Measurements from ENCODE around the gene NHERF2. TPM values are rescaled to one million over a fixed set of nuclear protein-coding genes. Genes with fewer than 3 reads are reported as not detected.

Gene NHERF2
- total RNA-seq, 3 donors from 2014 or later, result 2.0 to 4.4 (median 2.0) TPM

DNA sequence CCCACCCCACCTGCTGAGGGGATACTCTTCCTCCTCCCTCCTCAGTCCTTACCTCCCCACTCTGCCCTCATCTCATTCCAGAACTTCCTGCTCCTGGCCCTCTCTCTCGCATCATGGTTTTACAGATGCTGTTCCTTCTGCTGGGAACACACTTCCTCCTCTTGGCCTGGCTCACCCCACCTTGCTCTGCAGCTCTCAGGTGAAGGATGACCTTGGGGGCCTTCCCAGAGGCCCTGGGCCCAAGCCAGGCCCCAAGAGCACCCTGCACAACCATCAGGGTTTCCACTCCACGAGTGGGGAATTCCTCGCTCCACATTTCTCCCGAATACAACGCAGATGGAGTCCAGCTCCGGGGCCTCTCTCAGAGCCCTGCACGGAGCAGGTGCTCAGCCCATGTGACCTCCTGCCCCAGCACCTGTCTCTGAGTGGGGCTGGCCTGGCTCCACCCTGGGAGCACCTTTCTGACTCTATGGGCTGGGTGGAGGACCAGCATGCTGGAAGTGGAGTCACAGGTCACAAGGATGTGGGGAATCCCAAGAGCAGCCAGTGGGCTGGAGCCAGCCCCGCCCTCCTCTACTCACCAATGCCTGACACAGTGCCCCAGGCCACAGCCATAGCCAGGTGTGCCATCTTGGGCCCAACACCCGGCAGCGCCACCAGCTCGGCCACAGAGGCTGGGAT is 16.4 kb downstream of the NHERF2 start:
- H3K27me3 Mint-ChIP-seq (ENCODE audit: low read depth), result no peaks in the 10 kb centered on the region
- H3K9me3 Mint-ChIP-seq, result no peaks in the 10 kb centered on the region
- DNase-seq, result no peak
- H3K36me3 Mint-ChIP-seq (ENCODE audit: insufficient read depth), result peaks cover 2% of the 10 kb centered on the region
- H3K4me1 Mint-ChIP-seq (ENCODE audit: low read depth), result peaks cover 8% of the 10 kb centered on the region
- no peak for ATAC-seq
- no peak overlapping the region for H3K4me3 Mint-ChIP-seq

DNA sequence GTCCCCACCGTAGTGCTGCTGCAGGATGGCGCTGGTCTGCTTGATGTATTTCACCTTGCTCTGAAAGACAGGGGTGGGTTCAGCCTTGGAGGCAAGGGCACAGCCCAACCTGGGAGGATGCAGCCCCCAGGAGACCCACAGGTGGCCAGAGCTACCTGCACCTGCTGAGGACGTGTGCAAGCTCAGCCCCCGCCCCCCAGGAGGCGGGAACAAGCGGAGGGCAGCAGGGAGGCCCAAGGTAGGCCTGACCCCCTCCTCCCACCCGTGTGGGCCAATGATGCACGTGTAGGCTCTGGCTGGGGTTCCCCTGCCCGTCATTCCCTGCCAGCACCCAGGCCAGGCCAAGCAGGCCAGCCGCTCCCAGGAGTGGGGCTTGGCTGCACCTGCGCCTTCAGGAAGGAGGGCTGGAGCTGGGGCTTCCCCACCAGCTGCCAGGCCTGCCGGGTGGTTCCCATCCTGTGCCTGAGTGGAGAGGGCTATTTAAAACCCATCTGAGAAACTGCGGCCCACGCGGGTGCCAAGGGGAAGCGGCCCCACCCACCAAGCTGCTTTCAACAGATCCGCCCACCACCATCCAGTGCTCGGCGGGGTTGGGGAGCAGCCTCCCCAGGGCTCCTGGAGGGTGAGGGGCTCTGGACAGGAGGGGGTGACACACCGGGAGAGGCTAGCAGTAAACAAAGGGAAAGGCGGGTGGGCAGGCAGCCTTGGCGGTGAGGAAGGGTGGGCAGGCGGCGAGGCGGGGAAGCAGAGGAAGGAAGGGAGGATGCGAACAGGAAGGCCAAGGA is 17.2 kb downstream of the NHERF2 start:
- no peak for DNase-seq
- Mint-ChIP-seq H3K9me3 (no peaks in the 10 kb centered on the region), H3K36me3 (ENCODE audit: insufficient read depth) (peaks cover 2% of the 10 kb centered on the region), H3K4me1 (ENCODE audit: low read depth) (peaks cover 16% of the 10 kb centered on the region), H3K27me3 (ENCODE audit: low read depth) (no peaks in the 10 kb centered on the region), H3K4me3 (no peak overlapping the region)
- ATAC-seq, result no peak

- H3K36me3 Mint-ChIP-seq (ENCODE audit: insufficient read depth), result peaks cover 2% of the 10 kb centered on the region
- H3K9me3 Mint-ChIP-seq, result no peaks in the 10 kb centered on the region
- DNase-seq, result no peak
- H3K4me1 Mint-ChIP-seq (ENCODE audit: low read depth), result peaks cover 16% of the 10 kb centered on the region
- ATAC-seq, result no peak
- H3K4me3 Mint-ChIP-seq, result no peak overlapping the region
- H3K27me3 Mint-ChIP-seq (ENCODE audit: low read depth), result no peaks in the 10 kb centered on the region
These were observed 17.8 kb downstream of the NHERF2 start for GRCh38 chr16:2044541-2044940.

- no peak for DNase-seq
- Mint-ChIP-seq H3K36me3 (ENCODE audit: insufficient read depth) (peaks cover 2% of the 10 kb centered on the region), H3K4me3 (peak overlapping the region; percentile 91), H3K27me3 (ENCODE audit: low read depth) (no peaks in the 10 kb centered on the region), H3K4me1 (ENCODE audit: low read depth) (peaks cover 16% of the 10 kb centered on the region), H3K9me3 (no peaks in the 10 kb centered on the region)
- no peak for ATAC-seq
These were observed 19.5 kb downstream of the NHERF2 start for GRCh38 chr16:2045965-2046892.

- Mint-ChIP-seq H3K27me3 (ENCODE audit: low read depth) (no peaks in the 10 kb centered on the region), H3K4me1 (ENCODE audit: low read depth) (peaks cover 16% of the 10 kb centered on the region), H3K36me3 (ENCODE audit: insufficient read depth) (peaks cover 2% of the 10 kb centered on the region), H3K4me3 (peak overlapping the region; percentile 91), H3K9me3 (no peaks in the 10 kb centered on the region)
- no peak for ATAC-seq
- DNase-seq, result no peak
These were observed 20.2 kb downstream of the NHERF2 start for GRCh38 chr16:2046893-2047329.

DNA sequence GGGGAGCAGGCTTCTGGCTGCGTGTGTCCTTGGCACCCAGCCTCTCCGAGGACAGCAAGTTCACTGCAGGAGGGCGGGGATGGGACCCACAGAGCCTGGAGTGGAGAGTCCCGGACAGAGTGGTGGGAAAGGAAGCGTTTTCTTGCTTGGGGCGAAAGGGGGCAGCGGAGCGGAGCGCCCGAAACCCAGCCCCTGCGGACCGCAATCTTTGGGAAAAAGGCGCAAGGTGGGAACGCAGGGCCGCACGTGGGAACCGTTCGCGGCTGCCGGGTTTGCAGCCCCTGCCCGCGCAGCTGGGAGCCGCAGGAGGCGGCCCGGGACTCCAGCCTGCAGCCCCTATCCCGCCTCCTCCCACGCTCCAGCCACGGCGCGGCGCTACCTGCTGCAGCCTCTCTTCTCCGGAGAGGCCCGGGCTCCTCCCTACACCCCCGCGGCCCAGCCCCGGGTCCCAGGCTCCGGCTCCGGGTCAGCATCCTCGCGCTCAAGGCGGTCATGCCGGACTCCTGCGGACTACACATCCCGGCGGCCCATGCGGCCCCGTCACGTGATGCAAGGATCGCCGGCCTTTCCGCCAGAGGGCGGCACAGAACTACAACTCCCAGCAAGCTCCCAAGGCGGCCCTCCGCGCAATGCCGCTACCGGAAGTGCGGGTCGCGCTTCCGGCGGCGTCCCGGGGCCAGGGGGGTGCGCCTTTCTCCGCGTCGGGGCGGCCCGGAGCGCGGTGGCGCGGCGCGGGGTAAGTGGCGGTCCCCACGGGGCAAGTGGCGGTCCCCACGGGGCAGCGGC is 20.8 kb downstream of the NHERF2 start, which contains the start of the genes NTHL1 and TSC2:
Gene NTHL1, minus strand, starts transcription at position 505 of the 786 bp plus-strand sequence. Its CDS starts 11 bp downstream, at position 494.
Gene TSC2, plus strand, starts transcription at position 656 of the 786 bp plus-strand sequence. CDS start 631 bp downstream, outside the sequence.
- ATAC-seq, result peak; percentile 95 to 97
- peak; percentile 89 for DNase-seq
- H3K36me3 Mint-ChIP-seq (ENCODE audit: insufficient read depth), result peaks cover 2% of the 10 kb centered on the region
- H3K9me3 Mint-ChIP-seq, result no peaks in the 10 kb centered on the region
- H3K4me1 Mint-ChIP-seq (ENCODE audit: low read depth), result peaks cover 16% of the 10 kb centered on the region
- no peaks in the 10 kb centered on the region for H3K27me3 Mint-ChIP-seq (ENCODE audit: low read depth)
- H3K4me3 Mint-ChIP-seq, result peak within 1 kb of the TSS; percentile 91

DNA sequence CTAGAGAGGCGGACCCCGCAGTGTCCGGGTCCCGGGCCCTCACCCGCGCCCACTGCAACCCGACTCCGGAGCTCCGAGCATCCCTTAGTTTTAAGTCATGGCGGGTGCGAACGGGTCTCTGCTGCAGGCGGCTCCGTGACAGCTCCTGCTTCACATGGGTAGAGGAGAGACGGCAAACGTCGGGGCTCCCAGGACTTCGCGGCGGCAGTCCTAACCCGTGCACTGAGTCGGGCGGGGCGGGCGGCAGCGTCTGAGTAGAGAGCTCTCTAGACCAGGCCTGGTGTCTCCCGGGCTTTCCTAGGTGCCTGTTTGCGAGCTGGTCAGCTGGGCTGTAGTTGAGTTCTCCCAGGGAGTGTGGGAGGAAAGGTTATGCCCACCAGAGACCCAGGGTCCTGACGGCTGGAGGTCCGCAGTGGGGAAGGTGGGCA is 21.4 kb downstream of the NHERF2 start:
- Mint-ChIP-seq H3K9me3 (no peaks in the 10 kb centered on the region), H3K4me3 (peak overlapping the region; percentile 91), H3K27me3 (ENCODE audit: low read depth) (no peaks in the 10 kb centered on the region), H3K4me1 (ENCODE audit: low read depth) (peaks cover 16% of the 10 kb centered on the region), H3K36me3 (ENCODE audit: insufficient read depth) (peaks cover 2% of the 10 kb centered on the region)
- no peak for DNase-seq
- peak in 1 of 2 donors; percentile 32 for ATAC-seq

DNA sequence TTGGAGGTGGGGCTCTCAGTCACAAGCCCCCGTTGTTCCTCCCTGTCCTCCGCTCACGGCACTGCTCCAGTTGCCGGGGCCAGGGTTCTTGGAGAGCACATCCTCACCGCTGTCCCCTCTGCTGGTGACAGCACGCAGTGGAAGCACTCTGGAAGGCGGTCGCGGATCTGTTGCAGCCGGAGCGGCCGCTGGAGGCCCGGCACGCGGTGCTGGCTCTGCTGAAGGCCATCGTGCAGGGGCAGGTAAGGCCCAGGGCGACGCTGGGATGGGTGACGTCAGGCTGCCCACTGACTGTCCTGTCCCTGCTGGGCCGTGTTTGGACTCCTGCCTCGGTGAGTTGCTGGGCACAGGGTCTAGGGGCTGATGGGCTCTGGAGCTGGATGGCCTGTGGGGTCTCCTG is 26.5 kb downstream of the NHERF2 start:
- Mint-ChIP-seq H3K9me3 (no peaks in the 10 kb centered on the region), H3K4me3 (no peak overlapping the region)

GRCh38 chr16:2053897-2054296 is 27.2 kb downstream of the NHERF2 start:
- DNase-seq (no peak), ATAC-seq (no peak)
- no peak overlapping the region for H3K4me3 Mint-ChIP-seq
- H3K4me1 Mint-ChIP-seq (ENCODE audit: low read depth), result no peaks in the 10 kb centered on the region
- H3K27me3 Mint-ChIP-seq (ENCODE audit: low read depth), result no peaks in the 10 kb centered on the region
- H3K36me3 Mint-ChIP-seq (ENCODE audit: insufficient read depth), result peaks cover 5% of the 10 kb centered on the region
- no peaks in the 10 kb centered on the region for H3K9me3 Mint-ChIP-seq

More for the DNA sequence above, 26.5 kb downstream of the NHERF2 start:
- Mint-ChIP-seq H3K36me3 (ENCODE audit: insufficient read depth) (peaks cover 3% of the 10 kb centered on the region), H3K4me1 (ENCODE audit: low read depth) (peaks cover 7% of the 10 kb centered on the region), H3K27me3 (ENCODE audit: low read depth) (no peaks in the 10 kb centered on the region)
- no peak for ATAC-seq
- DNase-seq, result no peak

DNA sequence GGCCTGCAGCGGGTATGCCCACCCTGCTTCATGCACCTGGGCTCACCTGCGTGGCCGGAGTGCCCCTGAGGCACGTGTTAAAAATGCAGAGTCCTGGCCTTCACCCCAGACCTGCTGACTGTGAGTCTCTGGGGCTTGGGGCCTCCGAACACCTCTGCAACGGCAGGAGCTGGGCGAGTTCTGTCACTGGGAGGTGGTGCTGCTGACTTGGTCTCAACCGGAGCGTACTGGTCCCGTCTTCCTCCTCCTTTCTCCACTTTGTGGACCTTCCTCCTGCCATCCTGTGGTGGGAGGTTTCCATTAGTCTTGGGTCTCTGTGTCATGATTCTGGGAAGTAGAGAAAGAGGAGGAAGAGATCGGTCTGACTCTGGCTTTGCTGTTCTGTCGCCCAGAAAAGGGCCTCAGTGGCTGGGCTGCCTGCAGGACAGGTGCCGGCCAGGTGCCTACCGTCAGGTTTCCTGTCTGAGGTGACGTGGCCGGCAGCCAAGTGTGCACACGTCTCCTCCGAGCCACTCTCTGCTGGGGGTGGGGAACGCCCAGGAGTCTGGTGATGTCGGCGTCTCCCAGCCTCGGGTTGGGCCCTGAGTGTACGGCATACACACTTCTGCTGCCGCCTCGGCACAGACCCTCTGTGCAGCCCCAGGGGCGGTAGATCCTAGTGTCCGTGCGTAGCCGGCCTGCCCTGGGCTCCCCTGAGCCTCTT is 28.0 kb downstream of the NHERF2 start:
- no peak overlapping the region for H3K4me3 Mint-ChIP-seq
- DNase-seq, result no peak
- no peak for ATAC-seq
- no peaks in the 10 kb centered on the region for H3K27me3 Mint-ChIP-seq (ENCODE audit: low read depth)
- H3K36me3 Mint-ChIP-seq (ENCODE audit: insufficient read depth), result peaks cover 5% of the 10 kb centered on the region
- H3K9me3 Mint-ChIP-seq, result no peaks in the 10 kb centered on the region
- no peaks in the 10 kb centered on the region for H3K4me1 Mint-ChIP-seq (ENCODE audit: low read depth)

GRCh38 chr16:2056077-2056476 is 29.4 kb downstream of the NHERF2 start:
- ATAC-seq (no peak), DNase-seq (no peak)
- H3K4me3 Mint-ChIP-seq, result no peak overlapping the region
- H3K27me3 Mint-ChIP-seq (ENCODE audit: low read depth), result no peaks in the 10 kb centered on the region
- H3K36me3 Mint-ChIP-seq (ENCODE audit: insufficient read depth), result peaks cover 5% of the 10 kb centered on the region
- no peaks in the 10 kb centered on the region for H3K9me3 Mint-ChIP-seq
- no peaks in the 10 kb centered on the region for H3K4me1 Mint-ChIP-seq (ENCODE audit: low read depth)

DNA sequence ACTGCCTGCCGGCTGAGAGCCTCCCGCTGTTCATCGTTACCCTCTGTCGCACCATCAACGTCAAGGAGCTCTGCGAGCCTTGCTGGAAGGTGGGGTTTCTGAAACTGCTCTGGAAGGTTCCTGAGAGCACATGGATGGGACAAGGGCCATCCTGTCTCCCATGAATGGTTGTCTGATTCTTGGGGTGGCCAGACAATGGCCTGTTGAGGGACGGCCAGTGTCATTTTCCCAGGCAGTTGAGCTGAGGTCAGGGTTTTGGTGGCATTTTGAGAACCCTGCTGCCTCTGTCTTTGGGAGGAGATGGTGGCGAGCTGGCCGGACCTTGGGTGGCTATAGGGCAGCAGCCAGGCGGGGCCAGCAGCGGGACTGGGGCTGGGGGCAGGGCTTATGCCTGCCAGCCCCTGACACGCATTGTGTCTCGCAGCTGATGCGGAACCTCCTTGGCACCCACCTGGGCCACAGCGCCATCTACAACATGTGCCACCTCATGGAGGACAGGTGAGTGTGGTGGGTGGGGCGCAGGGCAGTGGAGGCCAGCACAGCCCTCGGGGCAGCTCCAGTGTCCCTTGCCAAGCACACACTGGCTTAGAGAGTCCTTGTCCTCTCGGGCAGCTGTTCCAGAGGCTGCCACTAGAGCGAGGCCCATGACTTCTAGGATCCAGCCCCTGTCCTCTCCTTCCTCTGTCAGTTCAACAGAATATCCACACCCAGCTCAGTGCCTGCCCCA is 30.1 kb downstream of the NHERF2 start:
- DNase-seq (no peak), ATAC-seq (no peak)
- no peaks in the 10 kb centered on the region for H3K4me1 Mint-ChIP-seq (ENCODE audit: low read depth)
- no peak overlapping the region for H3K4me3 Mint-ChIP-seq
- H3K9me3 Mint-ChIP-seq, result no peaks in the 10 kb centered on the region
- H3K27me3 Mint-ChIP-seq (ENCODE audit: low read depth), result no peaks in the 10 kb centered on the region
- peaks cover 5% of the 10 kb centered on the region for H3K36me3 Mint-ChIP-seq (ENCODE audit: insufficient read depth)
